GM19351 (cell line): Measurements from ENCODE around the gene TEX29.

ENCODE experiments used
- ATAC-seq: cut with Tn5 transposase; IDR thresholded peaks from one replicate; pipeline ENCODE4 v1.9.1; 2021; ENCODE audit warnings: mild to moderate bottlenecking, moderate library complexity; ENCODE audit not compliant: unreplicated experiment

The TEX29 gene

DNA sequence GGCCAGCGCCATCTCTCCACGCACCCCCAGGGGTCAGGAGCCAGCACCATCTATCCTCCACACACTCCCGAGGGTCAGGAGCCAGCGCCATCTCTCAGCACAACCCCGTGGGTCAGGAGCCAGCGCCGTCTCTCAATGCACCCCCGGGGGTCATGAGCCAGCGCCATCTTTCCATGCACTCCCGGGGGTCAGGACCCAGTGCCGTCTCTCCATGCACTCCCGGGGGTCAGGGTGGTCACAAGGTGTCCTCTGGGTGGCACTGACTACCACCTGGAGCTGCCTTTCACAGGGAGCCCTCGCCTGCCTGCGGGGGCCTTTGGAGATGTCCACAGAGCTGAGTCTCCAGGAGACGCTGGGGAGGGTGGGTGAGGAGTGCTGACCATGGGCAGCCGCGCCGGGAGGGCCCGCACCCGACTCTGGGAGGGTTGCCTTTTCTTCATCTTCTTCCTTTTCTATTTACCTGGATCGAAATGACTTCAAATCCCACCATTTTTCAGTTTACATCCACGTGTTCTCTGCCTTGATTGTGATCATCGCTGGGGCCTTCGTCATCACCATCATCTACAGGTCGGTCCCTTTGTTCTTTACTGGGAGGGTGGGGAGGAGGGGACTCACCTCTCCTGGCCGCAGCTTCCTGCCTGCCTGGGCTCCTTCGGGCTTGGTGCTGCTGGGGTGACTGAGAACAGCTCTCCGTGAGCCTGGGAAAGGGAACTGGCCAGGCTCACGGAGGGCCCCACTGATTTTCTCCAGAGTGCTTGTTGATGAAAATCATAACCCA is 19.1 kb downstream of the TEX29 start:
- no peak for ATAC-seq

DNA sequence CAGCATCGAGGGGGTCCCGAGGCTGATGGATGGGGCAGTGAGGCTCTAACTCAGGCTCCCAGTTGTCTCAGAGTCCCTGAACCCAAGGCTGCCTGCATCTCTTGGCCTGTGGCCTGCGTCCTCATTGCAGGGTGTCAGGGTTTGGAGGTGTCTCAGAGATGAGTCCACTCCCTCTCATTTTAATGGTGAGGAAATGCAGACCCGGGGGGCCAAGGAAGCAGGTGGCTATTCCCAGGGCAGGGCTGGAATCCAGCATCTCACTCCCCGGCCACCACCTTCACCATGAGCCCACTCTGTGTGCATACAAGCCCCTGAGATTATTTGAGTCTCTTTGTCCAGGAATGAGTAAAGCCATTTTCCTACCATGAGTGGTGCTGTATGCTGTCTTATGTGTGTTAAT is 21.4 kb downstream of the TEX29 start:
- ATAC-seq = no peak

DNA sequence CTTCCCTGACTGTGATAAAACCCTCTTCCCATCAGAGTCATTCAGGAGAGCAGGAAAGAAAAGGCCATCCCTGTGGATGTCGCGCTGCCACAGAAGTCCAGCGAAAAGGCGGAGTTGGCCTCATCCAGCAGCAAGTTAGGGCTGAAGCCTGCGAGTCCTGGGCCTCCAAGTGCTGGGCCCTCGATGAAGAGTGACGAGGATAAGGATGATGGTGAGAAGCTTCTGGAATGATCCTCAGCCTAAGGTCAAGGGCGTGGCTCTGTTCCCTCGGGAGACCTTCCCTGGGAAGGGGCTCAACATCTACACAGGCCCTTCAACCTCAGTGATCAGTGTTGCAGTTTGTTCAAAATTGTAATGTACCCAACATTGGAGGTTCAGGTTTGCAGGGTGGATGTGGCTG is 22.3 kb downstream of the TEX29 start:
- no peak for ATAC-seq

DNA sequence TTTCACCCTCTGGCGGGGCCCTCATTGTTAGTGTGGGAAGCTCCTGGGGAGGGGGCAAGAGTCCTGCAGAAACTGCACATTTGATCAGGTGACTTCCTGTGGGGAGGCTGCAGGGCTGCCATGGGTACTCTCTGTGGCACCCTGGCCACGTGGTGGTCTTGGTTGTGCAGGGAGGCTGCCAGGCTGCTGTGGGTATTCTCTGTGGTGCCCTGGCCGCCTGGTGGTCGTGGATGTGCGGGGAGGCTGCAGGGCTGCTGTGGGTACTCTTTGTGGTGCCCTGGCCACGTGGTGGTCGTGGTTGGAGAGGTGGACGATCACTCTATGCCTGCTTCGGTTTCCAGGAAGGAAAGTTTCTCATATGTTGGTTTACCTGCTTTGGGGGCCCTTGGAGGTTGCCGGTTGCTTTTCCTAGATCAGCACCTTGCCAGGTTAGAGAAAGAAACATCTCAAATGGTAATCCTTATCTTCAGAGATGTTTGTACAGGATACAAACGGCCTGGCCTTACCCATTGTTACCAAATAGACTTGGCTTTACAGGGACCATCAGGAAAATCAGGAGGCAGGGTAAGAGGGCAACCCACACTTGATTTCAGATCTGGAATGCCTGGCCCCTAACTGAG is 22.9 kb downstream of the TEX29 start:
- ATAC-seq = no peak

DNA sequence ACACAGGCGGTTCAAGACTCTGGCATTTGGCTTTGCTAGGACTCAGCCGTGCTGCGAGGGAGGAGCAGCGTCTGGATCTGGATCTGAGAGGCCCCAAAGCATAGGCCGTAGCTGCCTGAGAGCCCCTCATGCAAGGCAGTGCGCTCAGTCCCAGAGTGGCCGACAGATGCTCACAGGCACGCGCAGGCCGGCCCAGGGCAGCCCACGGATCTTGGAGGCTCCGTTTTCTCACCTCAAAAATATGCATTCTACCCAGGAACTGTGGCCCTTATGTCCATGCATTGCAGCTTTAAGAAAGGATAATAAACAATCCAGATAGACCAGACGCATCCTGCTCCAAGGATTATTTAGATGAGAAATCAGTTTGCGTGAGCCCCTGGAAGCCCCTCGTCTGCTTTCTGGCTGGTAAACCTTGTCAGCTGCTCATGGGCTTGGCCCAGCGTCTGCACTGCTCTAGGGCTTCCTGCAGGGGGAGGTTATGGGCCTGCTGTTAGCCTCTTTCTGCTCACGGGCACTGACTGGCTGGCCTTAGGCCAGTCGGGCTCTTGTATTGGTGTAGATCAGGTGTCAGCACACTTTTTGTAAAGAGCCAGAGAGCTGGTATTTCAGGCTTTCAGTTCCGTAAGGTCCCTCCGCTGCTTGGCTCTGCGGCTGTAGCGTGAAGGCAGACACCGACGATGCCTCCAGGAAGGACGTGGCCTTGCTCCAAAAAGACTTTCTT is 24.2 kb downstream of the TEX29 start:
- no peak for ATAC-seq

DNA sequence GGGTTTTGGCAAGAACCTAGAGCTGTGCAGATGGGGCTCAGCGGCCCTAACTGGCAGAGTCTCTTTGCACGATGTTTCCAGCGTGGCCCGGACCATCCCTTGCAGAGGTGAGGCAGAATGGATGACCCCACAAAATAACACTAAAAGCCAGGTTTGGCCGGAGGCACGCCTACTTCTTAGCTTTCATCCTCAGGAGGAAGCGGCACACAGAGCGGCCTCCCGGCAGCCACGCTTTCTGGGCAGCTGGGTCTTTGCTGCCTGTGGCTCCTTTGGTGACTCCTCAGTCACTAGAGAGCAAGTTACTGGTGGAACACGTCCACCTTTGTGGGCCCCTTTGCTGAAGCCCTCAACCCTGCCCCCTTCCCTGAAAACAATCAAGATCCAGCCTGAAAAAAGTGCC is 25.2 kb downstream of the TEX29 start:
- no peak for ATAC-seq

DNA sequence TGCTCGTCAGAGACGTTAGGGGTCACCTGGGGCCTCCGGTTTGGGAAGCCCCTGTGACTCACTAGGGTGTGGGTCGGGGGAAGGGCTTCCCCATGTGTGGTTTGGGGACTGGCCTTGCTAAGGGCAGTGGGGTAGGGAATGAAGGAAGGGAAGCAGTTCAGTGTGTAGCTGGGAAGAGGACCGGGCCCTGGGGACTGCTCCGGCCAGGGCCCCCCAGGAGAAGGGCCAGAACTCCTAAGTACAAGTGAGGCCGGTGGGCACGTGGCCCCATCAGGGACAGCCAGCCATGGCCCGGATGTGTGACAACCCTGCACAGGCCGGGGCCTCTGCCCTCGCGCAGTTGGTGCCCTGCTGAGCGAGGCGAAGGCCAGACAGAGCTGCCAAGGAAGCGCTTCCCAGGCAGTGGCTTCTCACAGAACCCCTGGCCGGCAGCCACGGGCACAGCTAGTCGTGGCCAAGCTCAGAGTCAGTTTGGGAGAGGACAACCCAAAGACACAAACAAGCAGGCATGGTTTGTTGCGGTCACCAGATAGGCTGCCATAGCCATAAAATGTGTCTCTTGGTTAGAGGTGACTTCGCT is 25.7 kb downstream of the TEX29 start:
- no peak for ATAC-seq

DNA sequence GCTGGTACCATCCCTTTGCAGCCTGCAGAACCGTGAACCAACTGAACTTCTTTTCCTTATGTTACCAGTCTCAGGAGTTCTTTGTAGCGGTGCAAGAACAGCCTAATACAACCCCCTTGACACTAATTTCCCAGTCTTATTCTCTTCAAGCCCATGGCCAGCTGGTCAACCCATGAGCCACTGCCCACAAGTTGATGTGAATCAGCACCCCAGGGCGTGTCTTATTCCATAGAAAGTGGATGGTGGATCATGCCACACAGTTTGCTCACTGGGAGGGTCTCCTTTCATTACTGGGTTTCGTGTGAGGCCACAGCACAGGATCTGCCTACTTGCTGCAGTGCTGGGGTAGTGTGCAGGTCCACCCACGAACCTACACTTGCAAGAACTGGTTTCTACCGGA is 27.0 kb downstream of the TEX29 start:
- ATAC-seq = no peak

DNA sequence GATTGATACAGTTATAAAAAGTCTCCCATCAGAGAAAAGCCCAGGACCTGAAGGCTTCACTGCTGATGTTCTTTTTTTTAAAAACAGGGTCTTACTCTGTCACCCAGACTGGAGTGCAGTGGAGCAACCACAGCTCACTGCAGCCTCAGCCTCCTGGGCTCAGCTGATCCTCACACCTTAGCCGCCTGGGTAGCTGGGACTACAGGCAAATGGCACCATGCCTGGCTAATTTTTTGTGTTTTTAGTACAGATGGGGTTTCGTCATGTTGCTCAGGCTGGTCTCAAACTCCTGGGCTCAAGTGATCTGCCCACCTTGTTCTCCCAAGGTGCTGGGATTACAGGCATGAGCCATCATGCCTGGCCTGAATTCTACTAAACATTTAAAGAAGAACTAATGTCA is 33.1 kb downstream of the TEX29 start:
- no peak for ATAC-seq

DNA sequence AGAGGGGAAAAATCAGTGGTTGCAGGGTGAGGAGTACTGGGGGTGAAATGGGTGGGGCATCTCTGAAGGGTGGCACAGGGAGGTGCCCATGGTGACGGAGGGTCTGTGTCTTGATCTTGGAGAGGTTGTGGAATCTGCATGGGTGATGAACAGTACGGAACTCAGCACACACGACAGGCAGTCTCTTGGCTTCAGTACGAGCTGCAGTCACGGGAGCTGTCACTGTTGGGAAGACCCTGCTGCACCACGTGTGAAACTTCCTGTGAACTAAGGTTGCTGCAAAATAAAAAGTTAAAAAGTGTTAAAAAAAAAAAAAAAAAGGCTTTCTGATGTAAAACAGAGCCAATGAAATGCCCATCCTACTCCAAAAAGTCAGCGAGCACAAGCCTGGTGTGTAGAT is 34.3 kb downstream of the TEX29 start:
- no peak for ATAC-seq

DNA sequence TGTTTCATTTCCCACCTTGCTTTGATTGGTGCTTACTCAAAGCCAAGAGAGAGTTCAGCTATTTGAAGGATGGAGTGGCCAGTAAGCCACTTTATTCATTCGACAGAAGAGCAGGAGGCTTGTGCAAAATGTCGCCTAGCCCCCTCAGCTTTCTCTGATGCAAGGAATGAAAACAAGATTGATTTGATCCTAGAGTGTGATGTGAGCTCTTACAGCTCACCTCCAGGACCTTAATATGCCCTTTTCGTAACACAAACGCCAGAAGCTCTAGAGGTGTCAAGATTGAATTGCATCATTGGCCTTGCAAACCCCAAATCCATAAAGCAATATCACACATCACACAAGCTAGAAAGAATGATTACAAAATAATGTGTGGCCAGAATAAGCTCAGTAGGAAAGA is 36.4 kb downstream of the TEX29 start:
- ATAC-seq = no peak

DNA sequence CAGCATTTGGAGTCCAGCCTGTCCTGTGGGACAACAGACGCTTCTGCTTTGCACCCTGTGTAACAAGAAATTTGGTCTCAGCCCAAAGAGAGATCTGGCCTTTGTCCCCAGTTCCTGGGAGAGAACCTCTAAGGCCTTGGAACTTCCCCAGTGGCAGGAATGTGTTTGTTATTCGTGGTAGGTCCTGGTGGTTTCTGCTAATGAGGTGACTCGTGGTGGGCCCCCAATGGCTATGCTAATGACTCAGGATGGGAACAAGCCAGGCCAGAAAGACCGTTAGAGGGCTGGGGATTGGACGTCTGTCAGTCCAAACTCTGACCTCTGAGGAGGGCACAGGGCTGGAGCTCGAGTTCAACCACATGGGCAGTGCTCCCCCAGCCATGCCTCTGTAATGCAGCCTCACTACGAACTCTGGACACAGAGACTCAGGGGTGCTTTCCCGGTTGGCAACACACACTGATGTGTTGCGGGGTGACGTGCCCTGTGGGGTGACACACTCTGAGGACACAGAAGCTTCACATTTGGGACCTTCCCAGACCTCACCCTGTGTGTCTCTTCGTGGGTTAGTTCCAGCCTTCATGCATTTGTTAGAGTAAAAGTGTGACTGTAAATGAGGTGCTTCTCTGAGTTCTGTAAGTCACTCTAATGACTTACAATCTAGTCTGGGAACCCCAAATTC is 38.9 kb downstream of the TEX29 start:
- no peak for ATAC-seq

DNA sequence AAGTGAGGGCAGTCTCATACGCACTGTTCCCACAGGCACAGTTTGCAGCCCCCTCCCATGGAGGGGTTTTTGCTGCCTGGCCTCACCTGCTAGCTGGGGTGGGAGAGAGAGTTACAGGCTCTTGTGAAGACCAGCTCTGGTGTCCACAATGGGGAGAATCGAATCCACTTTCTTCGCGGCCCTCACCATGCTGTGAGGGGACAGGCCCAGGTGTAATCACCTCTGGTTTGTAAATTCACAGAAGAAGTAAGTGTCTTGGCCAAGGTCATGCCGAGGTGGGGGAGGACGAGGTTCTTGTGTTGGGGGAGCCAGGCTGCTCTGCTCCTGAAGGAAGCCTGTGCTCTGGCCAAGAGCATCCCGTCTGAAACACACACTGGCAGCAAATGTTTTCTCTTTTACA is 39.5 kb downstream of the TEX29 start:
- ATAC-seq = no peak

DNA sequence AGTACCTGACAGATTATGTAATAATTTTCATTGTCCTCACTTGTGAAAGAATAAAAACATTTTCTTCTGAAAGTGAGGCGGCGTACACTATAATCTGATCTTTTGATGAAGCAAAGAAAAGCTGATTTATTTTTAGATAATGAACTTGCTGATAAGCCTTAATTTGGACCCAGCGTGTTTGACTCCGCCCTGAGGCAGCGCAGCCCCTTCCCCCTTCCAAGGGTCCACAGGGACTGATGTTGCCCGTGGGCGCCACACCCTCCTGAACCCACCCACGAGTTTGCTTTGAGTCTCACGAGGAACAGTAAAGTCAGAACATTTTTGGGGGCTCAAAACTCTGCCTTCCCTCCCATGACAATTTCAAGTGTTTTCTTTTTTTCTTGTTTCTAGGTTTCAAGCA is 40.0 kb downstream of the TEX29 start:
- no peak for ATAC-seq

DNA sequence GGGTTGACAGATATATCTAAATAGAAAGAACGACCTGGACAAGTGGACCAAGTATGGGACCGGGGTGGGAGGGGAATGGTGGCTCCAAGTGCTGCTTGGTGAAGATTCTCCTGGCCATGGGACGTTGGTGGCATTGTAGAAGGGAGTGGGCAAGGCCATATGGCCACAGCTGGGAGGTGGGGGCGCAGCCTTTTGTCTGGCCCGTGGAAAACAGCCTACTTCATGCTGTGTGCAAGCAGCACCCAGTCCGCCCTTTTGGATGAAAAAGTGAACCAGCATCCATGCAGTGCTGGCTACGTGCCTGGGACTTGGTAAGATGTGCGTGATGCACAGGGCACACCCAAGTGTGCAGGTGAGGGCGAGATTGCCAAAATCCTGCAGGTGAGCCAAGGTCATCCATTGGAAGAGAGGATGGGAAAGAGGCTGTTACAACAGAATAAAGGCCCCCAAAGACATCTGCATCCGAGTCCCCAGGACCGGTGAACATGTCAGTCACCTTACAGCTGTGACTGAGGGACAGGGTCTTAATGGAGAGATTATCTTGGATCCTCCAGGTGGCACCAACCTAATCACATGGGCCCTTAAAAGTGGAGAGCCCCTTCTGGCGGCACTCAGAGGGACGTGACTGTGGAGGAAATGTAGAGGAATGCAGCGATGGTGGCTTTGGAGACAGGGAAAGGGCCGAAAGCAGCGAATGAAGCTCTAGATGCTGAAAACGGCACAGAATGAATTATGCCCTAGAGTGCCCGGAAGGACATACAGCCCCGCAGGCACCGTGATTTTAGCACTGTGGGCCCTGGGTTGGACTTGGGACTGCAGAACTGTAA is 40.8 kb downstream of the TEX29 start:
- no peak for ATAC-seq

DNA sequence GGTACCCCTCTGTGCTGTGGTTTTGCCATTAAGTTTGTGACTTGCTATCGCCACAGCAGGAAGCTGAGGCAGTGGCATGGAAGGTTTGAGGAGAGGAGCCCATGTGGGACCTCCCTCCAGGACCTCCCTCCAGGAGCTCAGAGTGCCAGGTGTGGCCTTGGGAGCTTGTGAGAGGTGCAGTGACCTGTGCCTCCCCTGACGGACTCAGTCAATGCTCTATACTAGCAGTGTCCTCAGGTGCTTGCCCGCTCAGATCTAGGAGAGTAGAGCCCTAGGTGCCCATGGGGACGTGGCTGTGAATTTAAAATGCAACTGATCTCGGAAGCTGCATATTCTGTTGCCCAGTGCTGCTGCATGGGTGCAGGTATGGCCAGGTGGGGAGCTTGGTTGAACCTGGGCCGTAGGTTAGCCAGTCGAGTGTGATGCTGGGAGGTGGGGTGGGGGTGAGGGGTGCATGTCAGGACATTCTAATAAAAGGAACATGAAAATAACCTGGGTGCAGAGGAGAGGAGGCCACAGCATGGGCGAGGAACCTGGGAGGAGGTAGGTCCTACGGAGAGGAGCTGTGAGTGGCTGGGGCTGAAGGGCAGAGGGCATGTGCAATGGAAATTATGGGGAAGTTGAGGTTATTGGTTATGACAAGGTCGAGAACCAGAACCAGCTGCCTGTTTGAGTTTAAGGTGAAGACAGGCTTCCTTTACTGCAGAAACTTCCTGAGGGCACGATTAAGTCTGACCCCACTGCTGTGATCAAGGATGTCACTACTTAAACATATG is 41.6 kb downstream of the TEX29 start:
- no peak for ATAC-seq

DNA sequence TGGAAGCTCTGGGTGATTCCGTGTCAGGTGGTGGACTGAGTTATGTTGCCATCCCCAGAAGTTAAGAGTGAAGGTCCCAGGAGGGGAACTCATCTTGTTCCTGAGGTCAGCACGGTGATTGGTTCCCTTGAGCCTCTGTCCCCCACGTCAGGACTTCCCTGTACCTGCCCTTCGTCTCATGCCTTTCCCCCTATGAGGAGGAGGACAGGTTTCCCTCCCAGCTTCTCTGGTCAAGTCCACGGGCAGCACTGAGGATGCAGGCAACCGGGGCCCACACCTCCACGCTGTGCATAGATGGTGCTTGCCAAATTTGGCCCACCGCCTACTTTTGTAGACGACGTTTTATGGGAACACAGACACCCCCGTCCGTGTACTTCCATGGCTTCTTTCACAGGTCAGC is 42.7 kb downstream of the TEX29 start:
- no peak for ATAC-seq

DNA sequence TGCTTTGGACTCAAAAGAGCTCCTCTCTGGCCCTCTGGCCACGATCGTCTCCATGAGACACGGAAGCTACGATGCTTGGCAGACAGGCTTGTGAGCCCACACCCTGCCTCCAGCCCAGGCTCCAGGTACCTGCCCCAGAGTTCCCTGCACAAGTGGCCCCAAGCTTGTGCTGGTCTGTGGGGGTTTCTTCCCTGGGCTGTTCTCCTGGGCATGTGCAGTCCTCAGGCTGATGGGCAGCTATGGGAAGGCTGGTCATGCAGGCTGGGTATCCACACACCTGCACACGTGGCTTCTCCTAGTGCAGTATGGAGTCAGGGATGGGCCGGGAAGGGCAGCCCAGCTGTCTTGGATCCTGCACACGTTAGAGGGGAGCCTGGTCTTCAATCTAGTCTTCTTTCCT is 43.1 kb downstream of the TEX29 start:
- ATAC-seq = no peak

DNA sequence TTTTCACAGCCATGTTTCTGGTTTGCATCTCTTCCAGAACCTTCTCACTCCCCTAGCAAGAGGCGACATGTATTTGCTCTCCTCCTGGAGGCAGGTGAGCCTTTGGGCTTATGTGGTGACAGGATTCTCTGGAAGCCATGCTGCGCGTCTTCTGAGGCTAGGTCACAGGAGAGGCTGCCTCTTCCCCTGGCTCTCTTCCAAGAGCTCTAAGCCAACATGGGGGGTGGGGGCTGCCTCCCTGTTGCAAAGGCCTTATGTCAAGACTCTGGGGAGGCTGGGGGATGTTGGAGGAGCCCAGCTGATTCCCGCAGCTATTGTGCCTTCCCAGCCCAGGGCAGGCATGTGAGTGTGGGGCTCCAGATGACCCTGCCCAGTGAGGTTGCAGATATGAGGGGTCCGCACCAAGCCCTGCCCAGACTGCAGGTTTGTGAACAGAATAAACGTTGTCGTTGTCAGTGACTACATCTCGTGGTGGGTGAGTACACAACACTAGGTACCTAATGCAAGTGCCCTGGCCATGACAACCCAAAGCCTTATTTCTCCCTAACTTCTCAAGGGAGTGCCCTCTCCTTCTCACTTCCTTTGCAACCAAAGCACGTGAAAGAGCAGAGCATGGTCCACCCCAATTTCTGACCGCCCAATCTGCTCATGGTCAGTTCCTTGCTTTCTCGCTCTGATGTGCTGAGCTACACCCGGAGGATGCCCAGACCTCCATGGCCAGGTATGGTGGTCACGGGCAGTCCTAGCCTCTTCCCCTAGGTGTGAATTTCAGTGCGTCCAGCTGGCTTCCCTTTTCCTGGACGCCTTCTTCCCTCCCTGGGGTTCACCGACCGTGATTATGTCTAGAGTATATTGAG is 44.9 kb downstream of the TEX29 start:
- ATAC-seq = no peak
